Prostate gland (tissue), 2 donors: Measurements from ENCODE around the gene EPB42.
"Not testable (repeated sequence)": the region's sequence is repeated elsewhere in the genome, so short reads cannot be mapped to it uniquely, and the experiment has no call there.

Source experiments
- POLR2A ChIP-seq: fragments of 450-650 bp; IDR thresholded peaks from one replicate; pipeline ENCODE4 v1.6.1; 2016; ENCODE audit warnings: antibody characterized with exemption, mild to moderate bottlenecking
- POLR2AphosphoS5 ChIP-seq: sonication (generic); formaldehyde crosslinking; IDR thresholded peaks from one replicate; pipeline ENCODE4 v1.6.1; 2017; ENCODE audit warnings: antibody characterized with exemption
- TF ChIP-seq, protein P1 (sequence below), 4 experiments: fragments of 200-600 bp in 2 of 4; fragments of 450-650 bp in 2 of 4; sonication (generic) in 2 of 4; IDR thresholded peaks; 1 replicate in 3 of 4; 2 replicates in 1 of 4; pipeline ENCODE4 v1.5.1; 2016 to 2019; ENCODE audit warnings: antibody characterized with exemption in 4 of 4, mild to moderate bottlenecking in 2 of 4, moderate library complexity in 2 of 4

DNA sequence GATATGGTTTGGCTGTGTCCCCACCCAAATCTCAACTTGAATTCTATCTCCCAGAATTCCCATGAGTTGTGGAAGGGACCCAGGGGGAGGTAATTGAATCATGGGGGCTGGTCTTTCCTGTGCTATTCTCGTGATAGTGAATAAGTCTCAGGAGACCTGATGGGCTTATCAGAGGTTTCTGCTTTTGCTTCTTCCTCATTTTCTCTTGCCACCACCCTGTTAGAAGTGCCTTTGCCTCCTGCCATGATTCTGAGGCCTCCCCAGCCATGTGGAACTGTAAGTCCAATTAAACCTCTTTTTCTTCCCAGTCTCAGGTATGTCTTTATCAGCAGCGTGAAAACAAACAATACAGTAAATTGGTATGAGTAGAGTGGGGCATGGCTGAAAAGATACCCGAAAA, 23.0 kb downstream of the EPB42 start:
- TF ChIP-seq, protein P1, sequence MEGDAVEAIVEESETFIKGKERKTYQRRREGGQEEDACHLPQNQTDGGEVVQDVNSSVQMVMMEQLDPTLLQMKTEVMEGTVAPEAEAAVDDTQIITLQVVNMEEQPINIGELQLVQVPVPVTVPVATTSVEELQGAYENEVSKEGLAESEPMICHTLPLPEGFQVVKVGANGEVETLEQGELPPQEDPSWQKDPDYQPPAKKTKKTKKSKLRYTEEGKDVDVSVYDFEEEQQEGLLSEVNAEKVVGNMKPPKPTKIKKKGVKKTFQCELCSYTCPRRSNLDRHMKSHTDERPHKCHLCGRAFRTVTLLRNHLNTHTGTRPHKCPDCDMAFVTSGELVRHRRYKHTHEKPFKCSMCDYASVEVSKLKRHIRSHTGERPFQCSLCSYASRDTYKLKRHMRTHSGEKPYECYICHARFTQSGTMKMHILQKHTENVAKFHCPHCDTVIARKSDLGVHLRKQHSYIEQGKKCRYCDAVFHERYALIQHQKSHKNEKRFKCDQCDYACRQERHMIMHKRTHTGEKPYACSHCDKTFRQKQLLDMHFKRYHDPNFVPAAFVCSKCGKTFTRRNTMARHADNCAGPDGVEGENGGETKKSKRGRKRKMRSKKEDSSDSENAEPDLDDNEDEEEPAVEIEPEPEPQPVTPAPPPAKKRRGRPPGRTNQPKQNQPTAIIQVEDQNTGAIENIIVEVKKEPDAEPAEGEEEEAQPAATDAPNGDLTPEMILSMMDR (IDR thresholded peaks at IDR 0.05), result not testable (repeated sequence)
- TF ChIP-seq POLR2AphosphoS5, POLR2A: not testable (repeated sequence)
